Lung (tissue), 12 donors: Measurements from ENCODE around the gene CFI. TPM values are rescaled to one million over a fixed set of nuclear protein-coding genes. Genes with fewer than 3 reads are reported as not detected.

Experiments
- ATAC-seq: fragments of 200-7000 bp; cut with Tn5 transposase; one replicate; pipeline ENCODE4 v1.9.1; 2020; ENCODE audit warnings: moderate number of reproducible peaks; ENCODE audit not compliant: insufficient read depth, low FRiP score
- DNase-seq, 3 donors: peaks; one replicate each; pipeline ENCODE4 v3.0.0-alpha.2; 2013 to 2017
- H3K27ac ChIP-seq, 2 donors: one replicate each; pipeline ENCODE4 v1.5.1; 2013; ENCODE audit warnings: mild to moderate bottlenecking in 2 of 2, moderate library complexity in 2 of 2, control low read depth in 1 of 2, inconsistent platforms in 1 of 2, low read depth in 1 of 2, low read length in 1 of 2
- H3K27me3 ChIP-seq, 3 donors: one replicate each; pipeline ENCODE4 v1.5.1; 2013; ENCODE audit warnings: low read length in 2 of 3; ENCODE audit not compliant: control insufficient read depth in 3 of 3, insufficient read depth in 3 of 3
- H3K36me3 ChIP-seq, 4 donors: one replicate each; pipeline ENCODE4 v1.5.1; 2013; ENCODE audit warnings: low read length in 4 of 4, mild to moderate bottlenecking in 1 of 4, moderate library complexity in 1 of 4; ENCODE audit not compliant: control insufficient read depth in 4 of 4, insufficient read depth in 4 of 4
- H3K4me1 ChIP-seq, 5 donors: one replicate each; pipeline ENCODE4 v1.5.1; 2013; ENCODE audit warnings: low read length in 5 of 5, mild to moderate bottlenecking in 2 of 5, moderate library complexity in 1 of 5; ENCODE audit not compliant: control insufficient read depth in 5 of 5, insufficient read depth in 5 of 5
- H3K4me3 ChIP-seq: one replicate; pipeline ENCODE4 v1.5.1; 2013; ENCODE audit warnings: mild to moderate bottlenecking, control low read depth, moderate library complexity
- H3K9ac ChIP-seq, 2 donors: one replicate each; pipeline ENCODE4 v1.5.1; 2013; ENCODE audit warnings: low read length in 2 of 2, control low read depth in 1 of 2; ENCODE audit not compliant: insufficient read depth in 1 of 2
- H3K9me3 ChIP-seq, 4 donors: one replicate each; pipeline ENCODE4 v1.5.1; 2013; ENCODE audit warnings: low read length in 3 of 4, mild to moderate bottlenecking in 1 of 4, moderate library complexity in 1 of 4; ENCODE audit not compliant: control insufficient read depth in 4 of 4, insufficient read depth in 3 of 4
- WGBS, 2 donors: extraction: QIAGEN DNeasy Blood & Tissue Kit; methylation state at CpG; one replicate each; pipeline ENCODE4 v1.1.7; 2013; 5-methylcytosine and 5-hydroxymethylcytosine counted together
- polyA plus RNA-seq, 2 donors: library from polyadenylated mRNA; stranded (reverse); fragments of 200-250 nt; gene quantifications; one replicate each; pipeline ENCODE4 v1.2.1, GENCODE V29; 2013
- total RNA-seq, 2 donors: library from RNA; depleted of rRNA in 1 of 2; stranded (reverse); fragments of >200 nt in 1 of 2; gene quantifications; one replicate each; pipeline ENCODE4 v1.2.1, GENCODE V29; 2014 to 2021
- TF ChIP-seq, protein P1 (sequence below): IDR thresholded peaks from 2 replicates; pipeline ENCODE4 v1.5.1; 2012; ENCODE audit warnings: mild to moderate bottlenecking; ENCODE audit errors: control extremely low read depth, extremely low read depth
- donor health status: control.
- donor health status: control.
- donor health status: Bipolar disorder and iron deficiency.
- donor health status: healthy.
- donor health status: DM: yes; HTN: yes; CAD: no.

Gene CFI
- total and polyA plus RNA-seq, 4 donors = 38.2 to 150 (median 60.8) TPM

DNA sequence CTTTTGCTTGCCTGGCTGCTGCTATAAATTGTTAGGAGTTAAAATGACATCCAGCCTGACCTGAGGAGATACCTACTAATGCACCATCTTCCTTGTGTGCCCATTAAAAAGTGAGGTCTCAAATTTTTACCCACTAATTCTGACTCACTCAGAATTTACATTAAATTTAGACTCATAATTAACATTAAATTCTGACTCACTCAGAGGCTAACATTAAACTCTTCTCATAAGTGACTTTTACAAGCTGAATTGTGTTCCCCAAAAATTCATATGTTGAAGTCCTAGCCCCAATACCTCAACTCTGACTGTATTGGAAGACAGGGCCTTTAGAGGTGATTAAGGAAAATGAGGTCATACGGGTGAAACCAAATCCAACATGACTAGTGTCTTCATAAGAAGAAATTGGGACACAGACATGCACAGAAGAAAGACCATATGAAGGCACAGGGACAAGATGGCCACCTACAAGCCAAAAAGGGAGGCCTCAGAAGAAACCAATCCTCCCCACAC lies 110.3 kb downstream of the CFI start:
- Histone ChIP-seq H3K9ac (no peak overlapping the region), H3K9me3 (no peaks in the 10 kb centered on the region), H3K36me3 (peaks cover 7 to 31% (median 22%) of the 10 kb centered on the region in 4 donors), H3K4me1 (no peaks in the 10 kb centered on the region), H3K27ac (no peak overlapping the region), H3K4me3 (no peak overlapping the region), H3K27me3 (no peaks in the 10 kb centered on the region)
- DNase-seq = no peak
- no peak for ATAC-seq
- TF ChIP-seq, protein P1, sequence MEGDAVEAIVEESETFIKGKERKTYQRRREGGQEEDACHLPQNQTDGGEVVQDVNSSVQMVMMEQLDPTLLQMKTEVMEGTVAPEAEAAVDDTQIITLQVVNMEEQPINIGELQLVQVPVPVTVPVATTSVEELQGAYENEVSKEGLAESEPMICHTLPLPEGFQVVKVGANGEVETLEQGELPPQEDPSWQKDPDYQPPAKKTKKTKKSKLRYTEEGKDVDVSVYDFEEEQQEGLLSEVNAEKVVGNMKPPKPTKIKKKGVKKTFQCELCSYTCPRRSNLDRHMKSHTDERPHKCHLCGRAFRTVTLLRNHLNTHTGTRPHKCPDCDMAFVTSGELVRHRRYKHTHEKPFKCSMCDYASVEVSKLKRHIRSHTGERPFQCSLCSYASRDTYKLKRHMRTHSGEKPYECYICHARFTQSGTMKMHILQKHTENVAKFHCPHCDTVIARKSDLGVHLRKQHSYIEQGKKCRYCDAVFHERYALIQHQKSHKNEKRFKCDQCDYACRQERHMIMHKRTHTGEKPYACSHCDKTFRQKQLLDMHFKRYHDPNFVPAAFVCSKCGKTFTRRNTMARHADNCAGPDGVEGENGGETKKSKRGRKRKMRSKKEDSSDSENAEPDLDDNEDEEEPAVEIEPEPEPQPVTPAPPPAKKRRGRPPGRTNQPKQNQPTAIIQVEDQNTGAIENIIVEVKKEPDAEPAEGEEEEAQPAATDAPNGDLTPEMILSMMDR = no peak
- WGBS, 2 donors = 93 to 100% methylated on average over 1 of the region's 1 CpG

Other genes with a start within 250 kb of the CFI start
- gene MCUB, start 241.8 kb downstream of the CFI start, total RNA-seq = 10 to 100 TPM in 1 of 2 donors, 1 to 10 TPM in 1; 9.2 to 21.7 TPM
- 10 to 100 TPM; 10.1 to 25.3 TPM for gene MCUB, start 241.8 kb downstream of the CFI start, polyA plus RNA-seq
- 10 to 100 TPM; 13.2 to 20.2 TPM for gene CASP6, start 98.6 kb downstream of the CFI start, total RNA-seq
- 10 to 100 TPM; 12.0 to 13.2 TPM for gene CASP6, start 98.6 kb downstream of the CFI start, polyA plus RNA-seq
- gene PLA2G12A, start 71.9 kb downstream of the CFI start, total RNA-seq = 10 to 100 TPM; 30.0 to 32.7 TPM
- gene PLA2G12A, start 71.9 kb downstream of the CFI start, polyA plus RNA-seq = 10 to 100 TPM; 24.2 to 36.0 TPM
- 10 to 100 TPM in 1 of 2 donors, 1 to 10 TPM in 1; 7.4 to 11.5 TPM for gene GAR1, start 13.8 kb upstream of the CFI start, total RNA-seq
- gene GAR1, start 13.8 kb upstream of the CFI start, polyA plus RNA-seq = 10 to 100 TPM; 18.8 to 24.8 TPM
- under 1 TPM in 1 of 2 donors, not detected in 1; 0.21 TPM for gene RRH, start 26.0 kb upstream of the CFI start, total RNA-seq
- gene RRH, start 26.0 kb upstream of the CFI start, polyA plus RNA-seq = under 1 TPM; 0.10 to 0.20 TPM
- under 1 TPM; 0.26 to 0.28 TPM for gene LRIT3, start 46.1 kb upstream of the CFI start, total RNA-seq
- under 1 TPM; 0.10 to 0.37 TPM for gene LRIT3, start 46.1 kb upstream of the CFI start, polyA plus RNA-seq
- gene EGF, start 110.9 kb upstream of the CFI start, total RNA-seq = 1 to 10 TPM; 1.7 to 2.6 TPM
- 1 to 10 TPM in 1 of 2 donors, under 1 TPM in 1; 0.75 to 1.4 TPM for gene EGF, start 110.9 kb upstream of the CFI start, polyA plus RNA-seq